A549 treated with AZD9567 at 1 μM for 4 hours (cell line): ENCODE measurements around the gene PINK1. TPM values are rescaled to one million over a fixed set of nuclear protein-coding genes. Genes with fewer than 3 reads are reported as not detected.

Source experiments
- total RNA-seq: library from RNA; stranded (reverse); fragments of 200-300 nt; extraction: Qiagen RNA extraction; gene quantifications from 5 replicates; pipeline ENCODE4 v1.2.3, GENCODE V29; 2022; ENCODE audit not compliant: insufficient read depth

Gene PINK1
- total RNA-seq: 29.8 to 34.3 TPM (median 33.5 TPM) in 5 replicates

GRCh38 chr1:20633190-20634064 is at the start of gene PINK1:
Gene PINK1, plus strand, starts transcription at chr1:20633458. Its CDS starts 91 bp downstream, at chr1:20633549.

GRCh38 chr1:20588634-20589225 is 44.5 kb upstream of the PINK1 start, which contains the start of gene CDA:
Gene CDA, plus strand, starts transcription at chr1:20589097. Its CDS starts 33 bp downstream, at chr1:20589130.

DNA sequence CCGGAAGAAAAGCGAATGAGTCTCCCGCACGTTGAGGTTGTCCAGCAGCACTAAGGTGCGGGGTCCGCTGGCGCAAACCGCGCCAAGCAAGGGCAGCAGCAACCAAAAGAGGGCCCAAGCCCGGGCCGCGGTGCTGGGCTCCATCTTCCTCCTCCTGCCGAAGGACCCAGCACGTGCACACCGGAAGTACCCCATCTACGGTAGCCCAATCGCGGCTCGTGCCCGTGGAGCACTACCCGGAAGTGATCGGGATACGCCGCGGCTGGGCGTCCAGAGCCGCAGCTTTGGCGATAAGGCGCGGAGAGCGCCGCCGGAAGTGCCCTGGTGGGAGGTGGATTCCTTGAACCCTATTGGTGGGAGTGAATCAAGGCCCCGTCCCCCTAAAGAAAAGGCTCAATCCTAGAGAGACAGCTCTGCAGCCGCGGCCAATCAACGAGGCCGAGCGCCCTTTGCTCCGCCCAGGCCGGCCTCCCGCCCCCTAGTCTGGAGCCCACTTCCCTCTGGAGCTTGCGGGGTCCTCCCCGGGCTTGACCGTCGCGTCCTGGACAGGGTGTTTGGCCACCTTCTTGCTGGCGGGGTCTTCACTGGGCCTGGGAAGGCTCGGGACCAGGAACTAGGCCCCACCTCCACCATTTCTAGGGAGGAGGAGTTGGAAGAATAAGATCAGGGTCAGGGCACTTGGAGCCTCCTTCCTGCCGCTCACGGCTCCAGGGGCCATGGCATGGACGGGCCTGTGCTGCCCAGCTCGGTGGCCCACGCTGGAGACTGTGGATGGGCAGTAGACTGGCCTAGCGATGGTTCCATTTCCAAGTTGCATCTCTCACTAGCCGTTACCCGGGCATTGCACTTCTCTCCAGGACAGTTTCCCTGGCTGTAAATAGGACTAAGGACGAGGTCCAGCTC is 28.2 kb downstream of the PINK1 start, which contains the start of gene DDOST:
DDOST (minus strand) TSS at position 163 of the 903 bp plus-strand sequence; CDS start at position 144, 19 bp downstream.

Other genes starting within 250 kb of the PINK1 start
- gene CAMK2N1, start 147.2 kb upstream of the PINK1 start, total RNA-seq: 38.0 to 57.0 TPM (median 51.5 TPM) in 5 replicates
- 36.7 to 45.3 TPM (median 44.1 TPM) in 5 replicates for gene MUL1, start 125.3 kb upstream of the PINK1 start, total RNA-seq
- 2.3 to 4.9 TPM (median 3.7 TPM) in 5 replicates for gene FAM43B, start 80.9 kb upstream of the PINK1 start, total RNA-seq
- gene CDA, start 44.4 kb upstream of the PINK1 start, total RNA-seq: 30.8 to 42.7 TPM (median 31.5 TPM) in 5 replicates
- gene DDOST, start 27.9 kb downstream of the PINK1 start, total RNA-seq: 155 to 210 TPM (median 208 TPM) in 5 replicates
- 1.3 to 1.8 TPM (median 1.5 TPM) in 4 of 5 replicates, not detected in the other for gene KIF17, start 84.5 kb downstream of the PINK1 start, total RNA-seq
- gene SH2D5, start 99.2 kb downstream of the PINK1 start, total RNA-seq: 11.4 to 16.7 TPM (median 14.2 TPM) in 5 replicates
- gene HP1BP3, start 153.8 kb downstream of the PINK1 start, total RNA-seq: 99.3 to 126 TPM (median 123 TPM) in 5 replicates